DOHH2 (cell line): ENCODE results near the gene STX17.

Experiments
- EZH2phosphoT487 ChIP-seq: fragments of 200-600 bp; sonication (generic); IDR thresholded peaks from 2 replicates; pipeline ENCODE4 v1.6.1; 2017; ENCODE audit warnings: borderline replicate concordance, mild to moderate bottlenecking, antibody characterized with exemption, low read length, moderate library complexity, mixed read lengths
- TF ChIP-seq, protein P1 (sequence below): fragments of 200-600 bp; sonication (generic); IDR thresholded peaks from one replicate; pipeline ENCODE4 v1.5.1; 2014; ENCODE audit warnings: antibody characterized with exemption, mild to moderate bottlenecking, low read depth, low read length; ENCODE audit not compliant: poor library complexity, severe bottlenecking

DNA sequence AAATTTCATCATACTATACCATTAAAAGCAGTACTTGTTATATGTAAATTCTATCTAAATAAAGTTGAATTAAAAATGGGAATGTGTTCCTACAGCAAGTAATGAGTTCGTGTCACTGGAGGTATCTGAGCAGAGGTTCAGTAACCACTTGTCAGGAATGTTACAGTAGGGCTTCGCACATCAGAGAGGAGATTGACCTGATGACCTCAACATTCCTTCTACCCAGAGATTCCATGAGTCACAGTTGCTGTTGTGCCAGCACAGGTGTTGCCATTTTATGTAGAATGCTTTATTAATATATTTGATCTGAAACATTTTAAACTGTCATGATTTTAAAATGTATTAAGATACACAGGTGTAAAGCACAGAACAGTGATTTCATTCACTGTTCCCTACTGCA, 60.3 kb downstream of the STX17 start:
- TF ChIP-seq, protein P1, sequence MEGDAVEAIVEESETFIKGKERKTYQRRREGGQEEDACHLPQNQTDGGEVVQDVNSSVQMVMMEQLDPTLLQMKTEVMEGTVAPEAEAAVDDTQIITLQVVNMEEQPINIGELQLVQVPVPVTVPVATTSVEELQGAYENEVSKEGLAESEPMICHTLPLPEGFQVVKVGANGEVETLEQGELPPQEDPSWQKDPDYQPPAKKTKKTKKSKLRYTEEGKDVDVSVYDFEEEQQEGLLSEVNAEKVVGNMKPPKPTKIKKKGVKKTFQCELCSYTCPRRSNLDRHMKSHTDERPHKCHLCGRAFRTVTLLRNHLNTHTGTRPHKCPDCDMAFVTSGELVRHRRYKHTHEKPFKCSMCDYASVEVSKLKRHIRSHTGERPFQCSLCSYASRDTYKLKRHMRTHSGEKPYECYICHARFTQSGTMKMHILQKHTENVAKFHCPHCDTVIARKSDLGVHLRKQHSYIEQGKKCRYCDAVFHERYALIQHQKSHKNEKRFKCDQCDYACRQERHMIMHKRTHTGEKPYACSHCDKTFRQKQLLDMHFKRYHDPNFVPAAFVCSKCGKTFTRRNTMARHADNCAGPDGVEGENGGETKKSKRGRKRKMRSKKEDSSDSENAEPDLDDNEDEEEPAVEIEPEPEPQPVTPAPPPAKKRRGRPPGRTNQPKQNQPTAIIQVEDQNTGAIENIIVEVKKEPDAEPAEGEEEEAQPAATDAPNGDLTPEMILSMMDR, result no peak
- no peak for TF ChIP-seq EZH2phosphoT487
